IMR-90 (cell line): ENCODE data around the gene PTMS. TPM values are rescaled to one million over a fixed set of nuclear protein-coding genes. Genes with fewer than 3 reads are reported as not detected.

Experiments
- CHD1 ChIP-seq: IDR thresholded peaks from 2 replicates; pipeline ENCODE4 v1.6.1; 2012; ENCODE audit warnings: low read depth, low read length, improper control_type of control experiment
- NFE2L2 ChIP-seq: fragments of 150-350 bp; IDR thresholded peaks from 2 replicates; pipeline ENCODE4 v1.6.1; 2016; ENCODE audit warnings: low read depth, mild to moderate bottlenecking, low read length
- POLR2A ChIP-seq: IDR thresholded peaks from 2 replicates; pipeline ENCODE4 v1.6.1; 2012; ENCODE audit warnings: mild to moderate bottlenecking, low read depth, low read length
- polyA plus RNA-seq, 3 experiments: library from polyadenylated mRNA; depleted of rRNA; stranded (reverse); fragments of >200 nt; gene quantifications; 2 replicates each; pipeline ENCODE4 v1.2.3, GENCODE V29; 2012; ENCODE audit warnings: low replicate concordance in 1 of 3
- total RNA-seq: library from RNA; depleted of rRNA; stranded (reverse); fragments of >200 nt; gene quantifications from 2 replicates; pipeline ENCODE4 v1.2.3, GENCODE V29; 2012

PTMS gene
- total and polyA plus RNA-seq, 2 of the 4 experiments (the other 2 are of a cell fraction): 17.2 to 275 TPM

DNA sequence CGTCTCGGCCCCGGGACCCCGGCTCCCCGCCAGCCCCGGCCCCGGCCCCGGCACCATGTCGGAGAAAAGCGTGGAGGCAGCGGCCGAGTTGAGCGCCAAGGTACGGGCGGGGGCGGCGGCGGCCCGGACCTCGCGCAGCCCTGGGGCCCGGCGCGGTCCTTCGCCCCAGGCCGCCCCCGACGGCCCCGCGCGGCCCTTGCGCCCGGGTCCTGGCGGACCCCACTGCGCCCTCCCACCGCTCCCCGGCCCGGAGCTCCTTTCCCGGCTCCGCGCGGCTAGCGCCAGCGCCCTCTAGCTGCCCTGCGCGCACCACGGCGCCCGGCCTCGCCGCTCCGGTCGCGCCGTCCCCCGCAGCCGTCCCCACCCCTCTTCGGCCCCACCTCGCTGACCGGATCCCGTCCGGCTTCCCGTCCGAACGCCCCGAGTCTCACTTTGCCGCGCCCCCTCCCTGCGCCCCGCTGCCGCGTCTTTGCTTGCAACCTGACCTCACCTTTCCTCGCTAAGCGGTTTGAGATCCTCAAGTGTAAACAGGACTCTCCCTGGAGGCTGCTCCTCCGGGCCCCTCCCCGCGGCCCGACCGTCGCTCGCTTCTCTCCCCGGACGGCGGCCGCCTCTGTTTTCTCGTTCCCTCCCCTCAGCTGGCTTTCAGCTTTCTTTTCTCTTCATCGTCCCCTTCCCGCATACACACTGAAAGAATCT lies 637 bp downstream of the PTMS start (continued):
- TF ChIP-seq NFE2L2: no peak
- TF ChIP-seq POLR2A: no peak
- TF ChIP-seq CHD1: no peak
